ENCODE data around the gene GREB1L. TPM values are rescaled to one million over a fixed set of nuclear protein-coding genes. Genes with fewer than 3 reads are reported as not detected.
A peak's percentile ranks its signal among the peaks of the same experiment; 100 is the strongest.

The GREB1L gene
- total RNA-seq, 1 donor from 2014 or later, result 0.79 TPM

GRCh38 chr18:21335927-21336488 is 94.0 kb downstream of the GREB1L start:
- Histone ChIP-seq H3K36me3 (ENCODE audit: control insufficient read depth, insufficient read depth, low read length) (no peaks in the 10 kb centered on the region), H3K4me3 (ENCODE audit: low read depth, low read length) (no peak overlapping the region), H3K27me3 (ENCODE audit: control insufficient read depth, insufficient read depth, low read length) (no peaks in the 10 kb centered on the region)
- no peak for FAIRE-seq
- DNase-seq (ENCODE audit: low read depth), result no peak
- TF ChIP-seq CTCF (IDR thresholded peaks at IDR 0.05; ENCODE audit: insufficient read depth, low read length, severe bottlenecking), result no peak

GRCh38 chr18:21336846-21337245 is 94.8 kb downstream of the GREB1L start:
- H3K4me3 ChIP-seq (ENCODE audit: low read depth, low read length), result no peak overlapping the region
- FAIRE-seq, result no peak
- H3K27me3 ChIP-seq (ENCODE audit: control insufficient read depth, insufficient read depth, low read length), result no peaks in the 10 kb centered on the region
- H3K36me3 ChIP-seq (ENCODE audit: control insufficient read depth, insufficient read depth, low read length), result no peaks in the 10 kb centered on the region
- DNase-seq (ENCODE audit: low read depth), result no peak
- TF ChIP-seq CTCF (IDR thresholded peaks at IDR 0.05; ENCODE audit: insufficient read depth, low read length, severe bottlenecking), result no peak

GRCh38 chr18:21341141-21341540 is 99.1 kb downstream of the GREB1L start:
- H3K36me3 ChIP-seq (ENCODE audit: control insufficient read depth, insufficient read depth, low read length), result no peaks in the 10 kb centered on the region
- DNase-seq (ENCODE audit: low read depth) (peak; percentile 40), FAIRE-seq (no peak)
- H3K4me3 ChIP-seq (ENCODE audit: low read depth, low read length), result no peak overlapping the region
- TF ChIP-seq CTCF (IDR thresholded peaks at IDR 0.05; ENCODE audit: insufficient read depth, low read length, severe bottlenecking), result no peak
- H3K27me3 ChIP-seq (ENCODE audit: control insufficient read depth, insufficient read depth, low read length), result no peaks in the 10 kb centered on the region

DNA sequence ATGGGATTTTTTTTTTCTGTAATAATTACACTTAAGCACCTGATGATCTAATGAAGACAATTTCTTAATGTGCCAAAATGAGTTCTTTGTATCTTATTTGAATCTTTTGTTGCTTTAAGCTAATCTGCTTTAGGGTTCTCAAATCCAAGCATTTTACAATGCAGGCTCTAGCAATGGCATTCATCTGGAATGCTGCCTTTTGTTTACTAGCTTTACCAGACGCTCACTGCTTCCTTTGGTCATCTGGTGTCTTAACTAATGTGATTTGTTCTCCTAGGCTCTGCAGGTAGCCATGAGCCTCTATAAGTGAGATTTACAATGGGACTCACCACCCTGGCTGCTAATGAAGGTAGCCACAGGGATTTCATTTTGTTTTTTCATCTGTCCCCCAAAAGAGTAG is 100.3 kb downstream of the GREB1L start:
- Histone ChIP-seq H3K4me3 (ENCODE audit: low read depth, low read length) (no peak overlapping the region), H3K27me3 (ENCODE audit: control insufficient read depth, insufficient read depth, low read length) (no peaks in the 10 kb centered on the region), H3K36me3 (ENCODE audit: control insufficient read depth, insufficient read depth, low read length) (no peaks in the 10 kb centered on the region)
- DNase-seq (ENCODE audit: low read depth) (no peak), FAIRE-seq (no peak)
- TF ChIP-seq CTCF (IDR thresholded peaks at IDR 0.05; ENCODE audit: insufficient read depth, low read length, severe bottlenecking), result no peak

GRCh38 chr18:21344860-21345259 is 102.8 kb downstream of the GREB1L start:
- no peak for TF ChIP-seq CTCF (IDR thresholded peaks at IDR 0.05; ENCODE audit: insufficient read depth, low read length, severe bottlenecking)
- Histone ChIP-seq H3K27me3 (ENCODE audit: control insufficient read depth, insufficient read depth, low read length) (no peaks in the 10 kb centered on the region), H3K36me3 (ENCODE audit: control insufficient read depth, insufficient read depth, low read length) (no peaks in the 10 kb centered on the region), H3K4me3 (ENCODE audit: low read depth, low read length) (no peak overlapping the region)
- FAIRE-seq, result no peak
- DNase-seq (ENCODE audit: low read depth), result no peak

- Histone ChIP-seq H3K36me3 (ENCODE audit: control insufficient read depth, insufficient read depth, low read length) (no peaks in the 10 kb centered on the region), H3K27me3 (ENCODE audit: control insufficient read depth, insufficient read depth, low read length) (no peaks in the 10 kb centered on the region), H3K4me3 (ENCODE audit: low read depth, low read length) (no peak overlapping the region)
- DNase-seq (ENCODE audit: low read depth), result peak; percentile 38
- no peak for FAIRE-seq
- TF ChIP-seq CTCF (IDR thresholded peaks at IDR 0.05; ENCODE audit: insufficient read depth, low read length, severe bottlenecking), result no peak
Measured at GRCh38 chr18:21345840-21346239, 103.8 kb downstream of the GREB1L start.

All from bronchial epithelial cell (primary cell).